Endothelial cell of umbilical vein (primary cell): ENCODE data around the gene ADAM8.

Source experiments
- EZH2 ChIP-seq: IDR thresholded peaks from 2 replicates; pipeline ENCODE4 v1.6.1; 2012; ENCODE audit warnings: borderline replicate concordance, low read depth, mild to moderate bottlenecking, moderate library complexity, low read length, inconsistent platforms; ENCODE audit not compliant: severe bottlenecking
- FOS ChIP-seq: IDR thresholded peaks from 2 replicates; pipeline ENCODE4 v1.6.1; 2011; ENCODE audit warnings: mild to moderate bottlenecking, low read length, moderate library complexity, borderline replicate concordance; ENCODE audit not compliant: insufficient read depth
- GATA2 ChIP-seq: IDR thresholded peaks from 2 replicates; pipeline ENCODE4 v1.7.0; 2011; ENCODE audit warnings: low read depth, mild to moderate bottlenecking, moderate library complexity, mixed read lengths, low read length; ENCODE audit not compliant: insufficient read length, insufficient read depth
- JUN ChIP-seq: IDR thresholded peaks from 2 replicates; pipeline ENCODE4 v1.6.1; 2011; ENCODE audit warnings: borderline replicate concordance, low read depth; ENCODE audit not compliant: insufficient read length, insufficient read depth
- MYC ChIP-seq: IDR thresholded peaks from one replicate; pipeline ENCODE4 v1.6.1; 2011; ENCODE audit warnings: mild to moderate bottlenecking, low read depth, low read length
- POLR2A ChIP-seq: IDR thresholded peaks from 2 replicates; pipeline ENCODE4 v1.6.1; 2012; ENCODE audit warnings: low read depth, mild to moderate bottlenecking, control low read depth, low read length
- POLR2AphosphoS5 ChIP-seq: IDR thresholded peaks from 2 replicates; pipeline ENCODE4 v1.6.1; 2012; ENCODE audit warnings: low read depth, mild to moderate bottlenecking, control low read depth, low read length, moderate library complexity; ENCODE audit not compliant: insufficient read depth
- TF ChIP-seq, protein P1 (sequence below), 2 donors: IDR thresholded peaks; 1 replicate in 1 of 2; 2 replicates in 1 of 2; pipeline ENCODE4 v1.5.1; 2011; ENCODE audit warnings: low read length in 2 of 2, mild to moderate bottlenecking in 2 of 2, moderate library complexity in 2 of 2, control low read depth in 1 of 2, inconsistent platforms in 1 of 2, low read depth in 1 of 2; ENCODE audit not compliant: insufficient read depth in 1 of 2; ENCODE audit errors: extremely low read depth in 1 of 2
- TF ChIP-seq, protein P2 (sequence below): IDR thresholded peaks from 2 replicates; pipeline ENCODE4 v1.6.1; 2011; ENCODE audit not compliant: insufficient read depth, insufficient read length

- TF ChIP-seq, protein P1, sequence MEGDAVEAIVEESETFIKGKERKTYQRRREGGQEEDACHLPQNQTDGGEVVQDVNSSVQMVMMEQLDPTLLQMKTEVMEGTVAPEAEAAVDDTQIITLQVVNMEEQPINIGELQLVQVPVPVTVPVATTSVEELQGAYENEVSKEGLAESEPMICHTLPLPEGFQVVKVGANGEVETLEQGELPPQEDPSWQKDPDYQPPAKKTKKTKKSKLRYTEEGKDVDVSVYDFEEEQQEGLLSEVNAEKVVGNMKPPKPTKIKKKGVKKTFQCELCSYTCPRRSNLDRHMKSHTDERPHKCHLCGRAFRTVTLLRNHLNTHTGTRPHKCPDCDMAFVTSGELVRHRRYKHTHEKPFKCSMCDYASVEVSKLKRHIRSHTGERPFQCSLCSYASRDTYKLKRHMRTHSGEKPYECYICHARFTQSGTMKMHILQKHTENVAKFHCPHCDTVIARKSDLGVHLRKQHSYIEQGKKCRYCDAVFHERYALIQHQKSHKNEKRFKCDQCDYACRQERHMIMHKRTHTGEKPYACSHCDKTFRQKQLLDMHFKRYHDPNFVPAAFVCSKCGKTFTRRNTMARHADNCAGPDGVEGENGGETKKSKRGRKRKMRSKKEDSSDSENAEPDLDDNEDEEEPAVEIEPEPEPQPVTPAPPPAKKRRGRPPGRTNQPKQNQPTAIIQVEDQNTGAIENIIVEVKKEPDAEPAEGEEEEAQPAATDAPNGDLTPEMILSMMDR (IDR thresholded peaks at IDR 0.05; ENCODE audit: extremely low read depth in 1 of 2, insufficient read depth in 1 of 2, low read depth in 1 of 2, low read length in 2 of 2), result no peak
- no peak for TF ChIP-seq POLR2AphosphoS5
- no peak for TF ChIP-seq POLR2A
- TF ChIP-seq MYC, result no peak
- no peak for TF ChIP-seq EZH2
- TF ChIP-seq, protein P2, sequence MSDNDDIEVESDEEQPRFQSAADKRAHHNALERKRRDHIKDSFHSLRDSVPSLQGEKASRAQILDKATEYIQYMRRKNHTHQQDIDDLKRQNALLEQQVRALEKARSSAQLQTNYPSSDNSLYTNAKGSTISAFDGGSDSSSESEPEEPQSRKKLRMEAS, result no peak
- TF ChIP-seq FOS, result no peak
- TF ChIP-seq JUN, result no peak
- no peak for TF ChIP-seq GATA2
Measured at GRCh38 chr10:133279326-133280226, 2.9 kb upstream of the ADAM8 start.
